Measurements from ENCODE around the gene MAVS. TPM values are rescaled to one million over a fixed set of nuclear protein-coding genes. Genes with fewer than 3 reads are reported as not detected.
A peak's percentile ranks its signal among the peaks of the same experiment; 100 is the strongest.

MAVS gene
- total and polyA plus RNA-seq, 9 of the 15 experiments (the other 6 are each of a cell fraction or from before 2014, with no cell fraction given) = 1.6 to 22.0 (median 11.3) TPM

GRCh38 chr20:3888622-3889488, 42.2 kb downstream of the MAVS start, which contains the start of gene PANK2 (continued):
- TF ChIP-seq JUND (IDR thresholded peaks at IDR 0.05; ENCODE audit: borderline replicate concordance, low read depth, low read length) (no peak; the same call in 1 of the 2 replicates), JUND (tag; IDR thresholded peaks at IDR 0.05; ENCODE audit: borderline replicate concordance, low read depth, low read length) (no peak), SMARCE1 (IDR thresholded peaks at IDR 0.05) (no peak), NR2C2 (CRISPR knock-in tag; IDR thresholded peaks at IDR 0.05) (no peak), NR2C2 (tag; IDR thresholded peaks at IDR 0.05) (peak; percentile 81), U2AF2 (optimal IDR thresholded peaks at IDR 0.05; ENCODE audit: low read depth, low read length) (no peak), EP300 (IDR thresholded peaks at IDR 0.05; ENCODE audit: low read length) (no peak), ZNF347 (CRISPR knock-in tag; IDR thresholded peaks at IDR 0.05; ENCODE audit: low read depth) (no peak), KDM2B (CRISPR knock-in tag; IDR thresholded peaks at IDR 0.05) (no peak), CREB3L1 (IDR thresholded peaks at IDR 0.05; ENCODE audit: borderline replicate concordance, low read depth) (no peak), POLR3A (IDR thresholded peaks at IDR 0.05; ENCODE audit: borderline replicate concordance, extremely low read depth, insufficient read depth, insufficient read length) (no peak), CHAMP1 (IDR thresholded peaks at IDR 0.05) (no peak), NCOR1 (IDR thresholded peaks at IDR 0.05) (no peak), KDM1A (IDR thresholded peaks at IDR 0.05) (no peak), SNRNP70 (optimal IDR thresholded peaks at IDR 0.05; ENCODE audit: low read depth, low read length) (no peak), TCF7L2 (IDR thresholded peaks at IDR 0.05; ENCODE audit: low read depth, low read length) (no peak)
- TF ChIP-seq, protein P1, sequence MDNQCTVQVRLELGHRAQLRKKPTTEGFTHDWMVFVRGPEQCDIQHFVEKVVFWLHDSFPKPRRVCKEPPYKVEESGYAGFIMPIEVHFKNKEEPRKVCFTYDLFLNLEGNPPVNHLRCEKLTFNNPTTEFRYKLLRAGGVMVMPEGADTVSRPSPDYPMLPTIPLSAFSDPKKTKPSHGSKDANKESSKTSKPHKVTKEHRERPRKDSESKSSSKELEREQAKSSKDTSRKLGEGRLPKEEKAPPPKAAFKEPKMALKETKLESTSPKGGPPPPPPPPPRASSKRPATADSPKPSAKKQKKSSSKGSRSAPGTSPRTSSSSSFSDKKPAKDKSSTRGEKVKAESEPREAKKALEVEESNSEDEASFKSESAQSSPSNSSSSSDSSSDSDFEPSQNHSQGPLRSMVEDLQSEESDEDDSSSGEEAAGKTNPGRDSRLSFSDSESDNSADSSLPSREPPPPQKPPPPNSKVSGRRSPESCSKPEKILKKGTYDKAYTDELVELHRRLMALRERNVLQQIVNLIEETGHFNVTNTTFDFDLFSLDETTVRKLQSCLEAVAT (IDR thresholded peaks at IDR 0.05) = peak in 1 of 2 experiments; percentile 89; a peak in 3 of 4 replicates
- TF ChIP-seq, protein P2, sequence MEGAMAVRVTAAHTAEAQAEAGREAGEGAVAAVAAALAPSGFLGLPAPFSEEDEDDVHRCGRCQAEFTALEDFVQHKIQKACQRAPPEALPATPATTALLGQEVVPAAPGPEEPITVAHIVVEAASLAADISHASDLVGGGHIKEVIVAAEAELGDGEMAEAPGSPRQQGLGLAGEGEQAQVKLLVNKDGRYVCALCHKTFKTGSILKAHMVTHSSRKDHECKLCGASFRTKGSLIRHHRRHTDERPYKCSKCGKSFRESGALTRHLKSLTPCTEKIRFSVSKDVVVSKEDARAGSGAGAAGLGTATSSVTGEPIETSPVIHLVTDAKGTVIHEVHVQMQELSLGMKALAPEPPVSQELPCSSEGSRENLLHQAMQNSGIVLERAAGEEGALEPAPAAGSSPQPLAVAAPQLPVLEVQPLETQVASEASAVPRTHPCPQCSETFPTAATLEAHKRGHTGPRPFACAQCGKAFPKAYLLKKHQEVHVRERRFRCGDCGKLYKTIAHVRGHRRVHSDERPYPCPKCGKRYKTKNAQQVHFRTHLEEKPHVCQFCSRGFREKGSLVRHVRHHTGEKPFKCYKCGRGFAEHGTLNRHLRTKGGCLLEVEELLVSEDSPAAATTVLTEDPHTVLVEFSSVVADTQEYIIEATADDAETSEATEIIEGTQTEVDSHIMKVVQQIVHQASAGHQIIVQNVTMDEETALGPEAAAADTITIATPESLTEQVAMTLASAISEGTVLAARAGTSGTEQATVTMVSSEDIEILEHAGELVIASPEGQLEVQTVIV (CRISPR knock-in tag; IDR thresholded peaks at IDR 0.05; ENCODE audit: borderline replicate concordance) = no peak
